HG03354 (cell line): ENCODE data around the gene MTG1.
"Not testable (repeated sequence)": the region's sequence is repeated elsewhere in the genome, so short reads cannot be mapped to it uniquely, and the experiment has no call there.

ENCODE experiments used
- ATAC-seq: cut with Tn5 transposase; IDR thresholded peaks from one replicate; pipeline ENCODE4 v1.9.1; 2021; ENCODE audit warnings: mild to moderate bottlenecking; ENCODE audit not compliant: unreplicated experiment, poor library complexity, severe bottlenecking

Gene MTG1

DNA sequence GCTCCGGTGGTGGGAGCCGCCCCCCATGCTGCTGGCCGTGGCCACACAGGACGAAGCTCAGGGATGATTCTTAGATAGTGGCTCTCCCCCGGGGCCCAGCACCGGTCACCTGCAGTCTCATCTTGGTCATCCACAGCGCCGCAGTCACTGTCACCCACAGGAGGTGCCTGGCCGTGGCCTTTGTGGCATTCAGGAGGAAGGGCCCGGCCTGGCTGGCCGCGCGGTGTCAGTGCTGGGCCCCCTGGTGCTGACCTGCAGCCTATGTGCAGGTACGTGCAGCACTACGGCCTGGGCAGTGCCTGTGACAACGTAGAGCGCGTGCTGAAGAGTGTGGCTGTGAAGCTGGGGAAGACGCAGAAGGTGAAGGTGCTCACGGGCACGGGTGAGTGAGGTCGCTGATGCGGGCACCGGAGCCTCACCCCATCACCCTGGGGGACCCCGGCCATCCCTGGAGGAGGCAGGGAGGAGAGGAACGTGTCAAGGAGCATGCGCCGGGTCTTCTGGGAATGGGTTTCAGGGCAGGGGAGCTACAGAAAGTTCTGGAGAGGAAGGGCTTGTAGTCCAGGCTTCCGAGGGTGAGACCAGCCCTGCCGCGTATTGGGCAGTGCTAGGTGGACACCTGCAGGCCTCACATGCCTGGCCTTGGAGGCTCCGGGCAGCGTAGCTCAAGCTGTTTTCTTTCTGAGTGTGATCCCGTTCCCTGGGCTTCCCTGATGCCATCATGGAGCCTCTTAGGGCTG, 25.4 kb downstream of the MTG1 start:
- no peak for ATAC-seq

DNA sequence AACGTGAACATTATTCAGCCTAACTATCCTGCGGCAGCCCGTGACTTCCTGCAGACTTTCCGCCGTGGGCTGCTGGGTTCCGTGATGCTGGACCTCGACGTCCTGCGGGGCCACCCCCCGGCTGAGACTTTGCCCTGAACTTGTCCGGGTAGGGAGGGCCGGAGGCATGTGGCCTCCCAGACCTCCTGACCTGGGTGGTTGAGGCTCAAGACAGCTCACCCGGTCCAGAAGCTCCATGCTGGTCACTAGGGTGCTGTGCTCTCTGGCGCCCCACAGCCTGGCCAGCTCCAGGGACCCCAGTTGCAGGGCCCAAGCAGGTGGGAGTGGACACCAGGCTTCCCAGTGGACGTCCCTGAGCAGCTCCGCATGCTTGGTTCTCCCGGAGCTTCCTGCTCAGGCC, 26.1 kb downstream of the MTG1 start:
- ATAC-seq = no peak

DNA sequence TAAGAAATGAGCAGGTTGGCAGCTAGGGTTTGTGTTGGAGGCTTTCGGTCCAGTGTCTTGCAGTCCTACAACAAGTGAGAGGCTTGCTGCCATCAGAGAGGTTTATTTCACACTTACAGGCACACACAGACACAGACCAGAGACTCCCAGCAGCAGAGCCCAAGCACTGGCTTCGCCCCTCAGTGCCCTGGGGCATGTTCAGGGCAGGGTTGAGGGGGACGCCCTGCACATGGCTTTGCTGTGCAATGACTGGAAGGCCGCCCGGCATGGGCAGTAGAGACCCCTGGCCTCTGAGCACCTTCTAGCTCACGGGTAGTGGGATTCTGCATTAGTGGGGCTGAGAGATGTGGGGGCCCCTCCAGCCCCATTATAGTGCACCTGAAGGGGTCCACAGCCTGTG, 26.6 kb downstream of the MTG1 start:
- ATAC-seq = no peak

DNA sequence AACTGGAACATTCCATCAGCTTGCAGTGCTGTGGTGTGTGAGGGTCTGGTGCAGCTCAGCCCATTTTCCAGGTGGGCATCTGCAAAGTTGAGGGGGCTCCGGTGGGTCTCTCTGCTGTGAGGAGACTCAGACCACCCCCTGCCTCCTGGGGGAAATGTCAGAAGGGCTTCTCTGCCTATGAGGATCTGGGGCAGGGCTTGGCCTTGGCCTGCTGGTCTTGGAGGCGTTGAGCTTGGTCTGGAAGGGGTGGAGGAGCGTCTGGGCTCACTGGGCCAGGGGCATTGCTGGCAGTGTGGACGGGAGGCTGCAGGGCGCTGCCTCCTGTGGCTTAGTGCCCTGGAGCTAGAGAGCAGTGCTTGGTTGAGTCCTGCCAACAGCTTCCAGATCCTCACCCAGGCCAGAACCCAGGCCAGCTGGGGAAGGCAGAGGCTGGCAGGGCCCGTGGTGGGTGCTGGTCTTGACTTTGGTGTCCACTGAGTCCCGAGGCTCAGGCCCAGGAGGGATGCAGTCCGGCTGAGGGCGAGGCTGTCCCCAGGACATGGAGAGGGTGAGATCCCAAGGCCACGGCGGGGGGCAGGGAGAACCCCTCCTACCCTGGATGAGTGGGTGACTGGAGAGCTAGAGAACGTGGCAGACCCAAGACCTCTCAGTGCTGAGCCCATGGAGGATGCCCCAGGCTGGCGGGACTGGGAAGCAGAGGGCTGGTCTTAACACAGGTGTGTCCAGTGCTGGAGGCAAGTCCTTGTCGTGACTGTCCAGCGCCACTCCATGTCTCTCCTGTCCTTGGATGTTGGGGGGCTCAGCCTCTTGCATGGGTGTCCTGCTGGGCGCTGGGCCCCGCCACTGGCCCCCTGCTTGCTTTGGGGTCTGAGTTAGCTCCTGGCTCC, 27.6 kb downstream of the MTG1 start:
- ATAC-seq = no peak

DNA sequence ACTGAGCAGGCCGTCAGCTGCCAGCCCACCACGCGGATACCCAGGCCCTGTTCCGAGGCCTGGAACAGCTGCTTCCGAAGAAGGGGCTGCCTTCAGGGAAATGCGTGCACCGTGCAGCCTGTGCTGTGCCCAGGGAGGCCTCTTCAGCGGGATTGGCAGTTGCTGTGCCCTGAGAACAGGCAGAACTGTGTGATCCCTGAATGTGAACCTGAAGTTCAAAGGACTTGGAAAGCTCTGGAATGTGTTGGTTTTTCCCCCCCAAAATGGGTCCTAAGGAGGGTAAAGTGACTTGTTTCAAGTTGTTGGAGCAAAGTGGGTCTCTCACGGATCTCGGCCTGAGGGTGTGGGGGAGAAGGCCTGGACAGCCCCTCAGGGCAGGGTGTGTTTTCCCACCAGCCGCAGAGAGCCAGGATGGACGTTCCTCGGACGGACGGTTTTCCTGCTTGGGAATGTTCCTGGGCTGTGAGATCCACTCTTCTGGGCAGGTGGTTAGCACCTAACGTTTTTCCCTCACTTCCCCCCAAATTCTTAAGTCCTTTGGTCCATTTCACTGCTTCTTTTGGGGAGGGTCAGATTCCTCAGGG, 28.4 kb downstream of the MTG1 start:
- ATAC-seq = no peak

DNA sequence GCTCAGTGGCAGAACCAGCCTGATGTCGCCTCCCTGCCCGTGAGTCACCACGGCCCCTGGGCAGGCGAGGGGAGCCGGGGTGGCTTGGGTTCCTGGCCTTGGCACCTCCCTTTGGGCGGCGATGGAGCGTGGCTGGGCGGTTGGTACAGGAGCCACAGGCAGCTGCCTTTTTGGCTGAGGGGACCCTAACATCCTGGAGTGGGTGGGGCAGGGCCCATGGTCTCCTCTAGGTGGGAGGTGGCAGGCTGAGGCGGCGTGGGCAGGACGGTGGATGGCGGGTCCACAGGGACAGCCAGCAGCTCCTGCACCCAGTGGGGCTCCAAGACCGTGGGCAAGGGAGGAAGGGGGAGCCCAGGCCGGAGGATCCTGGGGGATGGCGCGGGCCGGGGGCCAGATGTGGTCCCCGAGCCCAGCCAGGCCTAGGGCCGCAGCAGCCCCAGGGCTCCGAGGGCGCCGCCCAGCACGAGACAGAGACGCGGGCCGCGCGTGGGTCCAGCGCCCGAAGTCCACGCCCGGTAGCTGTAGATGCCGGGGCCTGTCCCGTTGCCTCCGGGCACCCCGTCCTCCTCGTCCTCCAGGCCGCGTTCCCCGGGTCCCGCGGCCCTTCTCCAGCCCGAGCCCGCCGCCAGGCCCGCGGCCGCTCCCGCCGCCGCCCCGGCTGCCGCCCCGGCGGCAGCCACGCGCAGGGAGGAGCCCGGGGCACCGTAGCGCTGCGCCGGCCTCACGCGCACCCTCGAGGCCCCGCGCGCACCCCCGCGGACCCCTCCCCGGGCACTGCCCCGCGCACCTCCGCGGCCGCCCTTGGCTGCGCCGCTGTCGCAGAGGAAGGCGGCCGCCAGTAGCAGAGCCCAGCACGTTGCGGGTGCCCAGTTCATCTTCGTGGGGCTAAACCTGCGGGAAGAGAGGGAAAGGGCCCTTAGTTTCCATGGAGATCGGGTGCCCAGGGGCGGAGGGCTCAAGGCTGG, 29.1 kb downstream of the MTG1 start:
- ATAC-seq = no peak

DNA sequence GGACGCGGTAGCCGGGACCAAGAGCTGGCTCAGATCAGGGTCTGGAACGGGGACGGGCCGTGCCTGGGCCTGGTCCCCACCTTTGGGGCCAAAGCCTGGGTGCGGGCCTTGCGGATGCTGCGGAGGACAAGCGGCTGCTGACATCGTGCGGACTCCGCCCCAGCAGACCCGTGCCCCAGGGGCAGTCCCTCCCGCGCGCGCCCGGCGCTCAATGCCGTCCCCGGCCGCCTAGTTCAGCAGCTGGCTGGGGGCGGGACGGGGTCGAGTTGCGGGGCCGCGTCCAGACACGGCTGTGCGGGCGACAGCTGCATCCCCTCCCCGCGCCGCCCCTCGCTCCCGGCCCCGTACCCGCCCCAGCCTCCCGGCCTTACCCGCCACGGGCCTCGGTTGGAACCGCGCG, 30.1 kb downstream of the MTG1 start:
- ATAC-seq = not testable (repeated sequence)

DNA sequence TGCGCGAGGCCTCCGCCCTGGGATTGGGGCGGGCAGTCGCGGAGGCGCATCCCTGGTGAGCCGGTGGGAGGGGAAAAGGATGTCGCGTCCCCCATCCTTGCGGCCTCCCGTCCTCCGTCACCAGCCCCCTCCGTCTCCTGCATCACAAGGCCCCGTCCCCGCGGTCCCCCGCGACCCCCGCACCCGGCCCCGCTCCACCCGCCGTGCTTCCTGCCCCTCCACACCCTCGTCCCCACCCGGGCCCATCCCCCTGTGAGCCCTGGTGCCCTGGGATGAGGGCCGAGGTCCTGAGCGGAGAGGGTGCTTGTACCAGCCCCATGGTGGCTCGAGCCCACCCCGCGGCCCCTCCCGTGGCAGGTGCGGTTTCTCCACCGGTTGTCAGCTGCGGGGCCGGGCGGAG, 30.6 kb downstream of the MTG1 start, which contains the start of gene SPRN:
Gene SPRN (minus strand): TSS at position 25 of the 400 bp plus-strand sequence. CDS start 944 bp downstream, outside the sequence.
- not testable (repeated sequence) for ATAC-seq

DNA sequence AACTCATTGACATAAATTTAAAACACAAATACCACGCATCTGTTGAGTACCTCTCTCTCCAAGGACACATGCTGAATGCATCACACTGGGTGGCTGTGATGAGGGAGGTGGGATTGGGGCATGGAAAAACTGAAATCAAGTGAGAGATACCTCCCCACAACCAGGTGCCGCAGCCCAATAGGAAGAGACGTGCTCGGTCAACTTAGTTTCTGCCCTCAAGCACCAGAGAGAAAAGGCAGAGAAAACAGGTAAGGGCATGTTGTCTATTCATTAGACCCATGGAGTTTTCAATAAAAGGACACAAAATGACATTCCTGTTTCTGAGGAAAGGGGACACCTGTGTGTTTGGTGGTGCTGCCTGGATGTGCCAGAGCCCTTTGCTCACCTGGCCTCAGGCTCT, 35.6 kb downstream of the MTG1 start:
- ATAC-seq = not testable (repeated sequence)

DNA sequence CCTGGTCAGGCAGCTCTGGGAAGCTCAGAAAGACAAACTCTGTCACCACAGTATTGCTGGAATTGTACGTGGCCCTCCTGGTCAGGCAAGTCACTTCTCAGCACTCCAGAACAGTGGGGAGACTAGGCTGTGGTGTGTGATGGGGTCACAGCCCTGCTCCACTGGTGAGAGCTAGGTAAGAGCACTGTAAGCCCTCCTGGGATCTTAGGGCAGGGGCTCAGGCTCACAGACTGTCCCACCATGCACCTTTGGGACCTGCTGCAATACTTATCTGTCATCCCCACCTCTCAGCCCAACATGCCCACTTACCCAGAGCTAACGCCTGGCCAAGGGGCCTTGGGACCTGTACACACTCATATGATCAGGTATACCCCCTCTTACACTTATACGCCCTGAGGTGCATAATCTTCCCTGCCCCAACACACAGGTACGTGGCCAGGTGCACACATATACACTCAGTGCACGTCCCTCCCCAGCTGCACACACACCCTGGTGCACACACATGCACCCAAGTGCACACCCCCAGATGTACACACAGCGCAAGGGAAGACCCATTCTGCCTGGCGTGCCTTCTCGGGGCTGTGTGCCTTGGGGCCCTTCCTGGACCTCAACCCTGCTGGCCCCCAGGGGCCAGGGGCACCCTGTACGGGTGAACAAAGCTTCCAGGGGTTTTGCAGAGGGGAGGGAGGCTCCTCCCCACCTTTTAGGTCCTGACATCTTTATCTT, 38.1 kb downstream of the MTG1 start:
- ATAC-seq = not testable (repeated sequence)

DNA sequence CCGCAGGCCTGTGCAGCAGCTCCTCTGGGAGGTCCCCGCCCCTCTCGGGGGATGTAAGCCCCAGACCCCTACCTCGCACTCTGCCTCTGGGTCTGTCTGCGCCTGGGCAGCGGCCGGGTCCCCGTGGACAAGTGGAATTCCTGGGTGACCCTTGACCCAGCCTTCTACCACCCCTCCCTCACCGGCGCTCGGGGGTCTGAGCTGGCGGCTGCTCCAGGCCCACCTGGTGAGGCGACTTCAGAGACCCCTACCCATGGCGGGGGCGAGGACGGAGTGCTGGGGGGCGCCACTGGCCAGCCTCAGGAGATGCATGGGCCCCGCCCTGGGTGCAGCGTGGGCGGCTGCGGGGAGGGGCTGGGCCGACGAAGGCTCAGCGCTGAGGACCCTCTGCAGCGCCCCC, 38.8 kb downstream of the MTG1 start:
- ATAC-seq = not testable (repeated sequence)

DNA sequence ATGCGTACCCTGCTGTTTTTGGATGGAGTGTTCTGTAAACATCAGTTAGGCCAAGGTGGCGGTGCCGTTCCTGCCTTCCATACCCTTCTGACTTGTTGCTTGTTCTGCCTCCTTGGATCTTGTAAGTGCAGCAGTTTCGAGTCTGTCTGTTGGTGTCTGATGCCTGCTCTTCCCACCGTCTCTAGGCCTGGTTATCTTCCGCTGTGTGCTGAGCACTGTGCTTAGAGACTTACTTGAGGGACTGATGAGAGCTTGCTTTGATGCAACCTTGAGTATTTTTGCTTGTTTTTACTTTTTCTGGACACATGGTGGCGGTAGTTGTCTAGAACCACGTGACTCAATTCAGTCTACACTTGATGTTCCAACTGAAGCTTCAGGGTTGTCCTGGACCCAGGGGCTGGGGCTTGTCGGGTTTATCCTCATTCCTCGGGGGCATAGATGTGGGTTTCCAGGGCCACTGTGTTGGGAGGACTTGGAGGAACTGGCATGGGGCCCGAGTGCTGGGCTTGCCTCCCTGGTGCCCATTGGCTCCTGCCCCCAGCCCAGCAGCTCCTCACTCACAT, 44.8 kb downstream of the MTG1 start:
- no peak for ATAC-seq

DNA sequence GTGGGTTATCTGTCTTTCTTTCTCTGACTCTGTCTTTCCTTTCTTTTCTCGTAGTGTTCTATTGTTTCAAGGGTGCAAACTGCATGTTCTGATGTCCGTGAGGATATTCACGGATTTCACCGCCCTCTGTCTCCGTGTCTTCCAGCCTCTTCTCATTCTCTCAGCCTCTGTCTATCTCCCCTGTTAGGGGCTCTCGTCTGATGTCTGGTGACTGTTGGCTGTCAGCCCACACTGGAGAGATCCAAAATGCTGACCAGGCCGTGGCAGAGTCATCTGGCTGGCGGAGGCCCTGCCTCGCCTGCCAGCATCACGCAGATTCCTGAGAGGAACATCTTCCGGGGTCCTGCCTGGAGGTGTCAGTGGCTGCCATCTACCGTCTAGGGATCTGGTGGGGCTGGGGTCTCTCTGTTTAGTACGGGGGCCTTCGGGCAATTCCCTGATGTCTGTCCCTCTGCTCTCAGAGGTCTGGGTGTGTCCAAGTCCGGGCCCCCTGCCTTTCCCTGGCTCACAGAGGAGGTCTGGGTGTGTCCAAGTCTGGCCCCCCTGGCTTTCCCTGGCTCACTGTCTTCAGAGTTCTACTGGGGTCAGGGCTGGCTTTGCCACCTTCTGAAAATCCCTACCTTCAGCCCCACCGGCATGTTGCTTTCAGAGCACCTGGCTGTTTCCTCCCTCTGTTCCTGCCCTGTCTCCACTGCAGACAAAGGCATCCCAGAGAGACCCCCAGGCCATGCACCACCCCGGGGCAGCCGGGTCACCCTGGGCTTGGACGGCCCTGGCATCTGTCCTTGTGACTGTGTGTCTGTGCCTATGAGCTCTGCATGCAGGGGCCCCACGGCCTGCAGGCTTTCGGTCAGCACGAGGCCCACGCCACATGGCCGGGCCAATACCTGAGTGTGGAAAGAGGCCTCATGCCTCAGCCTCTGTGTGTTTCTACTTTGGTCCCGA, 45.8 kb downstream of the MTG1 start:
- no peak for ATAC-seq

DNA sequence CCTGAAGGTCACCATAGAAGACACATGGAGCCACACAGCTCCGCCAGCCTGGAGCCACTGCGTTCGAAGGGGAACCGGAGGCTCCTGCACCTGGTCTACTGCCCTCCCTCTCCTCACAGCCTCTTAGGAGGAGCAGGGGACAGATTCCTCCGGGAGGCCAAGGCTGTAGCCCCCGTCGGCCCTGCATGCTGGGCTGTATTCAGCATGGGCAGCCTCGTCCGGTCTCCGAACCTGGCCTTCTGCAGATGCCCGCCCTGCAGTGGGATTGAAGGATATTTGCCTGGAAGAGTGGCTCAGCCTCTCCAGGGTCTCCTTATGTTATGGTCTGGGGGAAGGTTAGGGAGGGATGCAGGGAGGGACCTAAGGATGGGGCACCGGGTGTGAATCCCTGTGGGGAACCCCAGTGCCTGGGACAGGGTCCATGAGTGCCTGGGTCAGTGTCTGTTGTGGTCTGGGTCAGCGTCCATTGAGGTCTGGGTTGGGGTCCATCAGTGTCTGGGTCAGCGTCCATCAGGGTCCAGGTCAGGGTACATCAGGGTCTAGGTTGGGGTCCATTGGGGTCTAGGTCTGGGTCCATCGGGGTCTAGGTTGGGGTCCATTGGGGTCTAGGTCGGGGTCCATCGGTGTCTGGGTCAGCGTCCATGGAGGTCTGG, 46.8 kb downstream of the MTG1 start:
- no peak for ATAC-seq

DNA sequence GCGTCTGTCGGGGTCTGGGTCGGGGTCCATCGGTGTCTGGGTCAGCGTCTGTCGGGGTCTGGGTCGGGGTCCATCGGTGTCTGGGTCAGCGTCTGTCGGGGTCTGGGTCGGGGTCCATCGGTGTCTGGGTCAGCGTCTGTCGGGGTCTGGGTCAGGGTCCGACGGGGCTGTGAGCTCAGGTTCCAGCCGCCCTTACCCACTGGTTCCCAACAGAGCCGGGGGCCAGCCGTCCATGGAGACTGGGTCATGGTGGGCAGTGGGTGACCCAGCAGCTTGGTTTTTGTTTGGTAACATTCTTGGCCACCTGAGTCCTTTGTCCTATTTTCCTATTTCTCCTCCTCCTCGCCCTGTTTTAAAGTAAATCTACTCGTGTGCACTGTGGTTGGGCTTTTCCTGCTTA, 47.4 kb downstream of the MTG1 start:
- ATAC-seq = not testable (repeated sequence)

DNA sequence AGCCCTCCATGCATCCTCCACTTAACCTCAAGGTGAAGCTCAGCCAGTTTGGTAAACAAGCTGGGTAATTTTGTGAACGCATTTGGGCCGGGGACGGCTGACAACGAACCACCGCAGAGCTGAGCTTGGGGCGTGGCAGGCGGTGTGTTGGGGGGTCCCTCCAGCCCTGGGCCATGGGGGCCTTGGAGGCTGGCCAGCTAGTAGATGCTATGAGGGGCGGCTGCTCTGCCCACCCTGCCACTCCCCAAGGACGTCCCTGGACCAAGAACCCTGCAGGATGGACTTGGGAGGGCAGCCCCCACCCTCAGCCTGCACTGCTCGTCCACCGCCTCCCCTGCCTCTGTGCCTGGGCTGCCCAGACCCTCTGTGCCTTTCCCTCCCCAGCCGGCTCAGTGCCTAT, 47.8 kb downstream of the MTG1 start:
- ATAC-seq = no peak
